Astrocyte (in vitro differentiated cells and primary cell): ENCODE results near the gene SF1.

Source experiments
- CTCF ChIP-seq: IDR thresholded peaks from 2 replicates; pipeline ENCODE4 v1.5.1; 2011; ENCODE audit warnings: low read depth, mild to moderate bottlenecking, inconsistent platforms, low read length, moderate library complexity; ENCODE audit not compliant: insufficient read depth
- EZH2 ChIP-seq: IDR thresholded peaks from 2 replicates; pipeline ENCODE4 v1.6.1; 2012; ENCODE audit warnings: mild to moderate bottlenecking, low read length, inconsistent platforms; ENCODE audit not compliant: insufficient read depth

- TF ChIP-seq CTCF (no peak), EZH2 (no peak)
These were observed 18.3 kb downstream of the SF1 start, which contains the start of gene PYGM for GRCh38 chr11:64759722-64760719.
